Activated effector memory CD4-positive, alpha-beta T cell treated with anti-CD3 and anti-CD28 coated beads, Interleukin-2, amount 50 U/mL, for 16 hours (primary cell): ENCODE data around the gene TRMU.
A peak's percentile ranks its signal among the peaks of the same experiment; 100 is the strongest.

Source experiments
- DNase-seq: peaks from one replicate; pipeline ENCODE4 v3.0.0-alpha.2; 2020

The TRMU gene, protein sequence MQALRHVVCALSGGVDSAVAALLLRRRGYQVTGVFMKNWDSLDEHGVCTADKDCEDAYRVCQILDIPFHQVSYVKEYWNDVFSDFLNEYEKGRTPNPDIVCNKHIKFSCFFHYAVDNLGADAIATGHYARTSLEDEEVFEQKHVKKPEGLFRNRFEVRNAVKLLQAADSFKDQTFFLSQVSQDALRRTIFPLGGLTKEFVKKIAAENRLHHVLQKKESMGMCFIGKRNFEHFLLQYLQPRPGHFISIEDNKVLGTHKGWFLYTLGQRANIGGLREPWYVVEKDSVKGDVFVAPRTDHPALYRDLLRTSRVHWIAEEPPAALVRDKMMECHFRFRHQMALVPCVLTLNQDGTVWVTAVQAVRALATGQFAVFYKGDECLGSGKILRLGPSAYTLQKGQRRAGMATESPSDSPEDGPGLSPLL

GRCh38 chr22:46335201-46336118, at the start of gene TRMU:
Gene TRMU (plus strand): TSS chr22:46335714. CDS start chr22:46335765, 51 bp downstream.
- peak; percentile 91 for DNase-seq

DNA sequence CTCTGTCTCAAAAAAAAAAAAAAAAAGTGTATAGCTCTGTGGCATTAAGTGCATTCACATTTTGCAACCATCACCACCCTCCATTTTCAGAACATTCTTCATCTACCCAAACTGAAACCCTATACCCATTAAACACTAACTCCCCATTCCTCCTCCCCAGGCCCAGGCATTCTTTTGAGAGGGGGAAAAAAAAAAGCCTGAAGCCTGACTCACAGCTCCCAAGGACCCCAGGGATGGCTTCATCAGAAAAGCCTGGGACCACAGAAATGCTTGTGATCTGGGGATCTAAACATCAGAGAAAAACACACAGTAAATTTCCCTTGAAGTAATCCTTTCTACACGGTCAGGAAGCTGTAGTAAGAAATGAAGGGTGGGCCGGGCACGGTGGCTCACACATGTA, 49.5 kb upstream of the TRMU start:
- no peak for DNase-seq

GRCh38 chr22:46286941-46287872, 48.3 kb upstream of the TRMU start:
- DNase-seq: no peak

- DNase-seq: no peak
Observed at GRCh38 chr22:46287873-46288751, 47.4 kb upstream of the TRMU start.

DNA sequence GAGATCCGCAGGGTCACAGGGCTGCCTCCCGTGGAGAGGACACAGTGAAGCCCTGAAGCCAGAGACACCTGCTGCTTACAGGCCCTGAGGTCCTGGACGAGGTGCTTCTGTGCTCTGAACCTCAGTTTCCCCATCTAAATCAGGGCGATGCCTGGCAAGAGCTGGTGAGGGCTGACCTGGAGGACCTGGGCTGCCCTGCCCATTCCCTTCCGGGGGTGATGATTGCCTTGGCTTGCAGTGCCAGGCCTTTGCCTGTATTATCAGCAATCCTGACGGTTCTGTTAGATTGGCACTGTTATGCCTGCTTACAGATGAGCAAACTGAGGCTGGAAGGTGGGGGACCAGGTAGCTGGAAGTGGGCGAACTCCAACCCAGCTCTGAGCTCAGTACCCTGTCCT, 46.7 kb upstream of the TRMU start:
- no peak for DNase-seq

GRCh38 chr22:46289244-46289891, 46.1 kb upstream of the TRMU start:
- no peak for DNase-seq

- DNase-seq: no peak
Observed at GRCh38 chr22:46290121-46290842, 45.2 kb upstream of the TRMU start.

DNA sequence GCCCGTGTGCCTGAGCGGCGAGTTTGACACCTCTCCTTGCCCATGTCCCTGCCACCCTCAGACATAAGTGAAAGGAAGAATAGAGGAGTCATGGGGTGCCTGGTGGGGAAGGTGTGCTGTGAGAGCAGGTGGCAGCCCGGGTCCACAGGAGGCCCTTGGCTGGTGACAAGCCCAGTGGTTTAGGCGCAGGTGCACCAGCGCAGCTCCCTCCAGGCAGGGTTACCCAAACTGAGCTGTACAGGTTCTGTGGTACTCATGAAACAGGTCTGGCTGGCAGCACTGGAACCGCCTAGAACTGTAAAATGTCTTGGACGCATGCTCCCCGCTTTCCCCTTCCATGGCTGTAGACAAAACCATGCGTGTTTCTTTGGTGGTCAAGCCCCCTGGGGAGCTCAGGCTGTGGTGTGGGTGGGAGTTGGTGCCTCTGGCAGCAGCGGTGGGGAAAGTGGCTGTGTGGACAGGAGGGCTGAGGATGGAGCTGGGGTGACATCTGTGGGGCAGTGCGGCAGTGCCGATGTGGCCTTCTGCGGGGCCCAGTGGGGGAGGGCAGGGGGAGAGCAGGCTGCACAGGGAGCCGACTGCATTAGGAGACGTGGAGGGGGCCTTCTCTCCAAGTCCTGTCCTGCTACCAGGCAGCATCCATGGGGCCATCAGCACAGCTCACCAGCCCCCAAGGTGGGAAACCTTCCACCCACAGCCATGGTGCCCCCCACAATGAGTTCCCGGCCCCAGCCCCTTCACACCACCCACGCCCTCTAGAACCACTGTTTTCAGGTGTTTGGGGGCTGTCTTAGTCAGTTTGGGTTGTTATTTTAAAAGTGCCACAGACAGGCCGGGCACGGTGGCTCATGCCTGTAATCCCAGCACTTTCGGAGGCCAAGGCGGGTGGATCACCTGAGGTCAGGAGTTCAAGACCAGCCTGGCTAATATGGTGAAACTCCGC, 44.4 kb upstream of the TRMU start:
- DNase-seq: no peak

DNA sequence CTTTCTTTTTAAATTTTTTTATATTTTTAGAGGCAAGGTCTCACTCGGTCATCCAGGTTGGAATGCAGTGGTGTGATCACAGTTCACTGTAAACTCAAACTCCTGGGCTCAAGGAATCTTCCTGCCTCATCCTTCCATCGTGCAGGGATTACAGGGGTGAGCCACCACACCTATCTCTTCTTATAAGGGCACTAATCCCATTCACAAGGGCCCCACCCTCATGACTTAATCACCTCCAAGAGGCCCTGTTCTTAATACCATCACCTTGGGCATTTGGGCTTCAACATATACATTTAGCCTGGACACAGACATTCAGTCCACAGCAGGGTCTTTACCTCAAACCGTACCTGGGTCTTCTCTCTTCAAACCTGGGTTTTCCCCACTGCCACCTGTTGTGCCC, 43.3 kb upstream of the TRMU start:
- DNase-seq: no peak

DNA sequence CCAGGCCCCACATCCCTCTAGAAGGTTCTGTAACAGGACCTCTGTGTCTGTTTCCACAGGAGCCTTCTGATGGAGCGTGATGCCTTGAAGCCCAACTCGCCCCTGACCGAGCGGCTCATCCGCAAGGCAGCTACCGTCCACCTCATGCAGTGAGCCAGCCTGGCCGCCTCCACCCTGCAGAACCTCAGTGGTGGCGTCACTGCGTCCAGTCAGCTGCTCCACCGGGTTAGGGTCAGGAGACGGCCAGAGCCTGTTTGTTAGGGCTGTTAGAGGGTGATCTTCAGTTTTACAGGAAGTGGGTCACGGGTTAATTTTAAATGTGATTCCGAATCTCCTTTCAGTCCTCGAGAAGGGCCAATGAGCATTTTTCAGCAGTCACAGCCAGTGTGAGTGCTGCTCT, 42.8 kb upstream of the TRMU start:
- no peak for DNase-seq

DNA sequence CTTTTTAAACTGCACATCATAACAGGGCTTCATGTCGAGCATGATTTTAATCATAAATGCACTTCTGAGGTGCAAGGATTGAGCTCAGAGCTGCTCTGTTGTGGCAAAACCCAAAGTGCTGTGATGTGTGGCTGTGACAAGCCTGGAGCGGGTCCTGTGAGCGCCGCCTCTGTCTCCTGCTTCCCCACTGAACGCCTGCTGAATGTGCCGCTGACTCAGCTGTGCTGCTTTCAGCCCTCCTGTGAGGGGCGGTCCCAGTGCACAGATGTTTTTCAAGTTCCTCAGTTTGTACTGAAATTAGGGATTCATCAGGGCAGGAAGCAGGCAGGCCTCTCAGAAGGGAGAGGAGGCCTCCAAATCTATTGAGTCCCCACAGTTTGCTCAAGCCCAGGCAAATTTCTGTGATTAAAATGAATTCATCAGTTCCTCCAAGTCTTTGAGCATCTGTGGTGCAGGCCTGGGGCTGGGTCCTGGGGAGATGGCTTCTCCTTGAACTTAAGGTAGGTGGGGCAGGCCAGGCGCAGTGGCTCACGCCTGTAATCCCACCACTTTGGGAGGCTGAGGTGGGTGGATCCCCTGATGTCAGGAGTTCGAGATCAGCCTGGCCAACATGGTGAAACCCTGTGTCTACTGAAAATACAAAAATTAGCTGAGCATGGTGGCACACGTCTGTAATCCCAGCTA, 41.8 kb upstream of the TRMU start:
- no peak for DNase-seq

- no peak for DNase-seq
Observed at GRCh38 chr22:46294784-46295183, 40.7 kb upstream of the TRMU start.

DNA sequence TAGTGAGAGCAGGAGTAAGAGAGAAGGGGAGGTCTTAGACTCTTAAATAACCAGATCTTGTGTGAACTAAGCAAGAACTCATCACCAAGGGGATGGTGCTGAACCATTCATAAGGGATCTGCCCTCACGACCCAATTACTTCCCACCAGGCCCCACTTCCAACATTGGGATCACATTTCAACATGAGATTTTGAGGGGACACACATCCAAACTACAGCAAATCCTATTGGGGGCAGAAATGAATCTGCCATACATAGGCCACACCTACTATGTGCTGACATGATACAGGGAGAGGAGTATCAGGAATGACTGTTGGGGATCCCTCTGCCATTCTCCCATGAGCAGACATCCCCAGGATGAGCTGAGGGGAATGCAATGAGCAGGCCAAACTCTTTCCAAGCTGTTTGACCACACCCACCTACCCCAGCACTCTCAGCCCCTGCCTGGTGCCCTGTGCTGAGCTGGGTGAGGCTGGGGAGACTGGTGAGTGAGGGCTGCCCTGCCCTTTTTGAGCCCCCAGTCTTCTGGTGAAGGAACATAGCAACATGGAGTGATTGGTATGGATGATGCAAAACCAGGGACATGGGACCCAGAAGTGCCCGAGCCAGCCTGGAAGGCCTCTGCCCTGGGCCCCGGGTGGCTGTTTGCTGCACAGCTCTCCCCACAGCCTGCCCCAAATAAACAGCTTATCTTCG, 40.1 kb upstream of the TRMU start:
- no peak for DNase-seq

- DNase-seq: peak; percentile 99
Observed at GRCh38 chr22:46296257-46297150, 39.0 kb upstream of the TRMU start, which contains the start of gene GTSE1. Gene GTSE1 (plus strand): TSS chr22:46296870. CDS start chr22:46297401, 531 bp downstream.

GRCh38 chr22:46297151-46297812, 38.2 kb upstream of the TRMU start:
- no peak for DNase-seq

DNA sequence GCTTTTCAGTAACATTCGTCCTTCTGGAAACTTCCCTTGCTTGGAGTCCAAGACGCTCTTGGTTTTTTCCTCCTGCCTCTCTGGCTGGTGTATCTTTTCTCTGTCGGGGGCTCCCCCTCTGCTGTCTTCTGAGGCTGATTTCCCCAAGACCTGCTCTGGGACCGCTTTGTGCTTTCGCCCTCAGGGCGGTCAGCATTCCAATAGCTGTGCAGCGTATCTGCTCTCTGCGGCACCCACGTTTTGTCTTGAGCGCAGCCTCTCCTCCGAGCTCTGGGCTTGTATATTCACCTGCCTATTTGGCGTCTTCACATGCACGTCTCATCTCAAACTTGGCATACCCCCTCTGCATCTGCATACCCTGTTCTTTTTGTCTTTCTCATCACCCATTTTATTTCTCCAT, 36.4 kb upstream of the TRMU start:
- DNase-seq: no peak
